ENCODE results near the gene RNF44. TPM values are rescaled to one million over a fixed set of nuclear protein-coding genes. Genes with fewer than 3 reads are reported as not detected.

RNF44 gene
- total RNA-seq = 10 to 100 TPM; 11.1 to 14.7 TPM

DNA sequence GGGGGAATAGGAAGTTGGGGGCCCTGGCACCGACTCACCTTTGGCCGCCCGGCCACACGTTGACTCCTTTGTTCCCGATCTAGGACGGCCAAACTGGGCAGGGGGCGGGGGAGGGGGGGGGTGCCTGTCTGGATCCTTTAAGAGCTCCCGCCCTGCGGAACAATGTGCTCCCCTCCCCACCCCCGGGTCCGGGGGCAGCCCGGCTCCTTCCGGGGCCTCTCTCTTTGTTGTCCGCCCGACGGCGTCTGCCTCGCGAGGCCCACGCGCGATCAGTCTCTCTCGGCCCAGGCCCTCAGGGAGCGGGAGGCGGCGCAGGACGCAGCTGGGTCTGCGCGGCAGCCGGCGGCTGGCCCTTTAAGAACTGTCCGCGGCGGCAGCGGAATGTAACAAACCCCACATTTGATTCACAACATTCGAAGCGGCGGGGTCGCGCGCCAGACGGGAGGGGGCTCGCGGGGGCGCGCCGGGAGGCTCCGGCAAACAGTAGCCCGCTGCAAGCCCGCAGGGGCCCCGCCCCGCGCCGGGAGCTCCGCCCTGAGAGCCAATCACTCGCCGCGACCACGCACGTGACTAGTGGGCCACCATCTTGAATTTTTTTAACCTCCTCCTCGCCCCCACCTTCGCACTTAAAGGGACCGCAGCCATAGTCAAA is at the start of gene RNF44:
Gene RNF44, minus strand, starts transcription at position 501 of the 652 bp plus-strand sequence. CDS start 4,930 bp downstream, outside the sequence.
- Histone ChIP-seq H3K27ac (peak within 1 kb of the TSS; percentile 91 to 95), H3K27me3 (replicated peaks; ENCODE audit: insufficient read depth) (no peaks in the 10 kb centered on the region), H3K4me1 (ENCODE audit: control insufficient read depth in 1 of 2, low read depth in 2 of 2) (peaks cover 32 to 45% of the 10 kb centered on the region in 2 donors), H3K9me3 (no peaks in the 10 kb centered on the region), H3K36me3 (no peaks in the 10 kb centered on the region), H3K4me3 (peak within 1 kb of the TSS; percentile 81)
- peak; percentile 97 for ATAC-seq (ENCODE audit: insufficient number of reproducible peaks, low FRiP score, low read depth)
- TF ChIP-seq, protein P1, sequence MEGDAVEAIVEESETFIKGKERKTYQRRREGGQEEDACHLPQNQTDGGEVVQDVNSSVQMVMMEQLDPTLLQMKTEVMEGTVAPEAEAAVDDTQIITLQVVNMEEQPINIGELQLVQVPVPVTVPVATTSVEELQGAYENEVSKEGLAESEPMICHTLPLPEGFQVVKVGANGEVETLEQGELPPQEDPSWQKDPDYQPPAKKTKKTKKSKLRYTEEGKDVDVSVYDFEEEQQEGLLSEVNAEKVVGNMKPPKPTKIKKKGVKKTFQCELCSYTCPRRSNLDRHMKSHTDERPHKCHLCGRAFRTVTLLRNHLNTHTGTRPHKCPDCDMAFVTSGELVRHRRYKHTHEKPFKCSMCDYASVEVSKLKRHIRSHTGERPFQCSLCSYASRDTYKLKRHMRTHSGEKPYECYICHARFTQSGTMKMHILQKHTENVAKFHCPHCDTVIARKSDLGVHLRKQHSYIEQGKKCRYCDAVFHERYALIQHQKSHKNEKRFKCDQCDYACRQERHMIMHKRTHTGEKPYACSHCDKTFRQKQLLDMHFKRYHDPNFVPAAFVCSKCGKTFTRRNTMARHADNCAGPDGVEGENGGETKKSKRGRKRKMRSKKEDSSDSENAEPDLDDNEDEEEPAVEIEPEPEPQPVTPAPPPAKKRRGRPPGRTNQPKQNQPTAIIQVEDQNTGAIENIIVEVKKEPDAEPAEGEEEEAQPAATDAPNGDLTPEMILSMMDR (IDR thresholded peaks at IDR 0.05) = no peak
- peak; percentile 93 for DNase-seq (ENCODE audit: low spot score)

GRCh38 chr5:176583076-176583475 is 45.9 kb upstream of the RNF44 start:
- DNase-seq (ENCODE audit: low spot score) (no peak), ATAC-seq (ENCODE audit: insufficient number of reproducible peaks, low FRiP score, low read depth) (no peak)
- H3K27ac ChIP-seq = no peak overlapping the region
- TF ChIP-seq, protein P1 (IDR thresholded peaks at IDR 0.05) = no peak
- H3K36me3 ChIP-seq = no peaks in the 10 kb centered on the region
- no peaks in the 10 kb centered on the region for H3K27me3 ChIP-seq (replicated peaks; ENCODE audit: insufficient read depth)
- no peak overlapping the region for H3K4me3 ChIP-seq
- H3K9me3 ChIP-seq = peaks cover 9% of the 10 kb centered on the region
- no peaks in the 10 kb centered on the region for H3K4me1 ChIP-seq (ENCODE audit: control insufficient read depth in 1 of 2, low read depth in 2 of 2)

DNA sequence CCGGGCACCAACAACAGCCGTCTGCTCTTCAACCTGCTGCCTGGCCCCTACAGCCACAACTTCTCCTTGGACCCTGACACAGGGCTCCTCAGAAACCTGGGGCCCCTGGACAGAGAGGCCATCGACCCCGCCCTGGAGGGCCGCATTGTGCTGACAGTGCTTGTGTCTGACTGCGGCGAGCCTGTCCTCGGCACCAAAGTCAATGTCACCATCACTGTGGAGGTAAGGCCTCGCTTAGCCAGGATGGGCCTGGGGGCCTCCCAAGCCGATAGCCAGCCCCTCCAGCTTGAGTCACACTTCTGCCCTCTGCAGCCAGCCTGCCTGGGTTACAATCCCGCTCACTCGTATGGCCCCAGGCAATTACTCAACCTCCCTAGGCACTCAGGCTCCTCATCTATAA is 44.2 kb upstream of the RNF44 start:
- Histone ChIP-seq H3K27ac (no peak overlapping the region), H3K4me1 (ENCODE audit: control insufficient read depth in 1 of 2, low read depth in 2 of 2) (no peaks in the 10 kb centered on the region), H3K36me3 (no peaks in the 10 kb centered on the region), H3K9me3 (peaks cover 9% of the 10 kb centered on the region), H3K4me3 (no peak overlapping the region), H3K27me3 (replicated peaks; ENCODE audit: insufficient read depth) (no peaks in the 10 kb centered on the region)
- no peak for ATAC-seq (ENCODE audit: insufficient number of reproducible peaks, low FRiP score, low read depth)
- no peak for DNase-seq (ENCODE audit: low spot score)
- TF ChIP-seq, protein P1 (IDR thresholded peaks at IDR 0.05) = no peak

DNA sequence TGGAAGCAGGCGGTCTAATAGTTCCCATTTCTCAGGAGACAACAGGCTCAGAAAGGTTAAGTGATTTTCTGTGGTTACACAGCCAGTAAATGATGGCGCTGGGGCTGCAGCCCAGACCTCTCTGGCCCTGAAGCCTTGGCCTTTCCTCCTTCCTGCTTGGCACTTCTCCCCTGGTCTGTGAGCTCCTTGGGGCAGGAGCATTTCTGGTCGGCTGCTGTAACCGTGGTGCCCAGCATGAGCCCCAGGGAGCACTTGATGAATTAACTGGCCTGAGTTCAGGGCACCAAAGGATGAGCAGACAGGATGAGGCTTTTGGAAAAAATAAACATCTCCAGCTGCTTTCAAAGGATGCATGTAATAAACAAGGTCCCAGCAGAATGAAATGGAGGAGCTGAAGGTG is 42.1 kb upstream of the RNF44 start:
- DNase-seq (ENCODE audit: low spot score) (no peak), ATAC-seq (ENCODE audit: insufficient number of reproducible peaks, low FRiP score, low read depth) (no peak)
- no peaks in the 10 kb centered on the region for H3K4me1 ChIP-seq (ENCODE audit: control insufficient read depth in 1 of 2, low read depth in 2 of 2)
- no peaks in the 10 kb centered on the region for H3K27me3 ChIP-seq (replicated peaks; ENCODE audit: insufficient read depth)
- H3K36me3 ChIP-seq = no peaks in the 10 kb centered on the region
- TF ChIP-seq, protein P1 (IDR thresholded peaks at IDR 0.05) = no peak
- no peaks in the 10 kb centered on the region for H3K9me3 ChIP-seq
- no peak overlapping the region for H3K4me3 ChIP-seq
- no peak overlapping the region for H3K27ac ChIP-seq

DNA sequence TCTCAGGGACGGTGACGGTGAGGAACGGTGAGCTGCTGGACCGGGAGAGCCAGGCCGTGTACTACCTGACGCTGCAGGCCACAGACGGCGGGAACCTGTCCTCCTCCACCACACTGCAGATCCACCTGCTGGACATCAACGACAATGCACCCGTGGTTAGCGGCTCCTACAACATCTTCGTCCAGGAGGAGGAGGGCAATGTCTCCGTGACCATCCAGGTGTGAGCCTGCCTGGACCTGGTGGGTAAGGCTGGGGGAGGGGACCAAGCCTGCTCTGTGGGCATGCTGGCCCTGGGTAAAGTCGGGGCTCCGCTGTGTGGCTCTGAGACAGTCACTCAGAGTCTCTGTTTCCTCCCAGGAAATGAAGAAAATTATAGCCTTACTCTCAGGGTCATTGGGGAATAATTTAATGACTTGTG is 41.2 kb upstream of the RNF44 start:
- Histone ChIP-seq H3K36me3 (no peaks in the 10 kb centered on the region), H3K27me3 (replicated peaks; ENCODE audit: insufficient read depth) (no peaks in the 10 kb centered on the region), H3K4me3 (no peak overlapping the region), H3K4me1 (ENCODE audit: control insufficient read depth in 1 of 2, low read depth in 2 of 2) (no peaks in the 10 kb centered on the region), H3K9me3 (no peaks in the 10 kb centered on the region), H3K27ac (no peak overlapping the region)
- no peak for ATAC-seq (ENCODE audit: insufficient number of reproducible peaks, low FRiP score, low read depth)
- TF ChIP-seq, protein P1 (IDR thresholded peaks at IDR 0.05) = peak; percentile 29
- no peak for DNase-seq (ENCODE audit: low spot score)
